Psoas muscle (tissue), 8 donors: Measurements from ENCODE around the gene KCNK2. TPM values are rescaled to one million over a fixed set of nuclear protein-coding genes. Genes with fewer than 3 reads are reported as not detected.

Source experiments
- ATAC-seq, 4 donors: fragments of 200-7000 bp; cut with Tn5 transposase; one replicate each; pipeline ENCODE4 v1.9.1; 2020; ENCODE audit warnings: moderate library complexity in 3 of 4, mild to moderate bottlenecking in 2 of 4
- DNase-seq, 2 donors: peaks; one replicate each; pipeline ENCODE4 v3.0.0-alpha.2; 2020
- H3K27ac ChIP-seq: fragments of 200-600 bp; one replicate; pipeline ENCODE4 v1.8.0; 2022
- H3K27me3 ChIP-seq, 3 donors: fragments of 200-600 bp in 1 of 3; one replicate each; pipeline versions ENCODE4 v1.6.1 to v1.8.0; 2013 to 2022; ENCODE audit warnings: low read length in 2 of 3, mild to moderate bottlenecking in 2 of 3, moderate library complexity in 1 of 3; ENCODE audit not compliant: insufficient read depth in 3 of 3
- H3K36me3 ChIP-seq, 2 donors: fragments of 200-600 bp in 1 of 2; one replicate each; pipeline versions ENCODE4 v1.6.1 to v1.8.0; 2013 to 2022; ENCODE audit warnings: low read depth in 1 of 2, mild to moderate bottlenecking in 1 of 2, moderate library complexity in 1 of 2; ENCODE audit not compliant: insufficient read depth in 1 of 2
- H3K4me1 ChIP-seq: fragments of 200-600 bp; one replicate; pipeline ENCODE4 v1.8.0; 2022
- H3K4me3 ChIP-seq: fragments of 200-600 bp; one replicate; pipeline ENCODE4 v1.8.0; 2022; ENCODE audit warnings: mild to moderate bottlenecking
- H3K9me3 ChIP-seq: fragments of 200-600 bp; one replicate; pipeline ENCODE4 v1.8.0; 2022
- WGBS, 3 donors: extraction: QIAGEN DNeasy Blood & Tissue Kit; methylation state at CpG; one replicate each; pipeline versions ENCODE4 v1.1.6 to v1.1.7; 2013; 5-methylcytosine and 5-hydroxymethylcytosine counted together
- intact Hi-C, 2 donors: fragments of 100-400 bp; cut with DNase I; formaldehyde crosslinking; loops; one replicate each; pipeline versions ENCODE4 v1.11.0 to v1.14.2; 2022
- polyA plus RNA-seq, 3 donors: library from polyadenylated mRNA; stranded (reverse); fragments of 200-250 nt; gene quantifications; one replicate each; pipeline ENCODE4 v1.2.3, GENCODE V29; 2013
- total RNA-seq, 4 donors: library from RNA; stranded (reverse); fragmentation: NEBNext Ultra II Directional in 2 of 4; extraction: Animal tissue kit (Norgen Biotek cat#: 25700) in 2 of 4; gene quantifications; one replicate each; pipeline versions ENCODE4 v1.2.1 to v1.2.4, GENCODE V29; 2021 to 2023
- TF ChIP-seq, protein P1 (sequence below): fragments of 200-600 bp; IDR thresholded peaks from one replicate; pipeline ENCODE4 v1.8.0; 2022; ENCODE audit warnings: antibody characterized with exemption
- donor health status: healthy with polysubstance abuse.
- donor health status: DM: no; HTN: no; CAD: no; lungs with moderate emphysema.
- donor health status: Bipolar disorder and iron deficiency.
- donor health status: healthy.
- donor health status: DM: yes; HTN: yes; CAD: no.
- donor health status: DM: no; HTN: no; CAD: no.
- donor health status: DM: no; HTN: no; CAD: no.
- donor health status: DM: yes; HTN: yes; CAD: no.

KCNK2 gene
- total and polyA plus RNA-seq, 7 donors: 0.03 to 2.1 (median 0.91) TPM

DNA sequence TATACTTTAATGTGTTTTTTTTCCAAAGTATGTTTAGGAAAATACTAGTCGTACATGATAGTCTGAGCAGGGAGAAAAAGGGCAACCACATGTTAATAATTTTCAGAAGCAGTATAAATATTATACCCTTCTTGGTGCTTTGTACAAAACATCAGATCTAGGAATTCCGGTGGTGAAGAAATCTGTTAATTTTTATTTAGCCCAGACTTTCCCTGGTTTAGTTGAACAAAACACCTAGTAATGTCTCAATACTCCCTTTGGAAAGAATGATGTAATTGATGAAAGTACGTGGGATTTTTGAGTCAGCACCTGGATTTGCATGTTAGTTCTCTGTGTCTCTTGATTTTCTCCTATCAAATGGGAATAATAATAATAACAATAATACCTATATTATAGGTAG lies 38.4 kb upstream of the KCNK2 start:
- intact Hi-C loops: no loop called here
- Histone ChIP-seq H3K4me3 (no peak overlapping the region), H3K27ac (no peak overlapping the region), H3K36me3 (no peaks in the 10 kb centered on the region), H3K27me3 (no peaks in the 10 kb centered on the region), H3K9me3 (no peaks in the 10 kb centered on the region), H3K4me1 (no peaks in the 10 kb centered on the region)
- TF ChIP-seq, protein P1, sequence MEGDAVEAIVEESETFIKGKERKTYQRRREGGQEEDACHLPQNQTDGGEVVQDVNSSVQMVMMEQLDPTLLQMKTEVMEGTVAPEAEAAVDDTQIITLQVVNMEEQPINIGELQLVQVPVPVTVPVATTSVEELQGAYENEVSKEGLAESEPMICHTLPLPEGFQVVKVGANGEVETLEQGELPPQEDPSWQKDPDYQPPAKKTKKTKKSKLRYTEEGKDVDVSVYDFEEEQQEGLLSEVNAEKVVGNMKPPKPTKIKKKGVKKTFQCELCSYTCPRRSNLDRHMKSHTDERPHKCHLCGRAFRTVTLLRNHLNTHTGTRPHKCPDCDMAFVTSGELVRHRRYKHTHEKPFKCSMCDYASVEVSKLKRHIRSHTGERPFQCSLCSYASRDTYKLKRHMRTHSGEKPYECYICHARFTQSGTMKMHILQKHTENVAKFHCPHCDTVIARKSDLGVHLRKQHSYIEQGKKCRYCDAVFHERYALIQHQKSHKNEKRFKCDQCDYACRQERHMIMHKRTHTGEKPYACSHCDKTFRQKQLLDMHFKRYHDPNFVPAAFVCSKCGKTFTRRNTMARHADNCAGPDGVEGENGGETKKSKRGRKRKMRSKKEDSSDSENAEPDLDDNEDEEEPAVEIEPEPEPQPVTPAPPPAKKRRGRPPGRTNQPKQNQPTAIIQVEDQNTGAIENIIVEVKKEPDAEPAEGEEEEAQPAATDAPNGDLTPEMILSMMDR: no peak
- WGBS, 3 donors: 81 to 93% (median 86%) methylated on average over 3 of the region's 3 CpGs
- ATAC-seq (no peak), DNase-seq (no peak)

- intact Hi-C loops: no loop called here
- Histone ChIP-seq H3K36me3 (no peaks in the 10 kb centered on the region), H3K27ac (no peak overlapping the region), H3K27me3 (no peaks in the 10 kb centered on the region), H3K4me1 (no peaks in the 10 kb centered on the region), H3K9me3 (no peaks in the 10 kb centered on the region), H3K4me3 (no peak overlapping the region)
- no peak for ATAC-seq
- TF ChIP-seq, protein P1: no peak
- WGBS, 3 donors: 68 to 71% (median 68%) methylated on average over 5 of the region's 5 CpGs
- no peak for DNase-seq
Observed at GRCh38 chr1:215045698-215046308, 36.7 kb upstream of the KCNK2 start.

GRCh38 chr1:215052256-215053015 lies 30.1 kb upstream of the KCNK2 start:
- Histone ChIP-seq H3K27ac (no peak overlapping the region), H3K36me3 (no peaks in the 10 kb centered on the region), H3K9me3 (no peaks in the 10 kb centered on the region), H3K4me1 (no peaks in the 10 kb centered on the region), H3K4me3 (no peak overlapping the region), H3K27me3 (no peaks in the 10 kb centered on the region)
- intact Hi-C loops: no loop called here
- TF ChIP-seq, protein P1: no peak
- DNase-seq: no peak
- ATAC-seq: no peak

DNA sequence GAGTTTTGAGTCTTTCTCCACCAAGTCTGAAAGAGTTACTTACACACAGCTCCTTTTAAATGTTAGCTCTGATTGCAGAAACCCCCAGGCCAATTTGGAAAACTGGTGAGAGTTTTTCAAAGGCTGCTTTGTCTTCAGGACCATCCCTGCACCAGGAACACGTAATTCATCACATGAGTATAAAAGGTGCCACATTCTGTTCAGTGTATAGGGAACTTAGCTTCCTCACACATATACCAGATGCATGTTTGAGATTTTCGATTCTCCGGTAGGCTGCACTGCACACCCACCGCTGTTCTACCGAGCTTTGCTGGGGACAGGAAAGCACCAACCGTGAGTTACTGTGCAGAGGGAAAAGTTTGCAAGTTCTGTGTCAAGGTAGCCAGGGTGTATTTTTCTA lies 28.3 kb upstream of the KCNK2 start:
- no peaks in the 10 kb centered on the region for H3K36me3 ChIP-seq
- H3K27me3 ChIP-seq: no peaks in the 10 kb centered on the region
- 82 to 88% (median 86%) methylated on average over 6 of the region's 6 CpGs for WGBS, 3 donors
- no peak for ATAC-seq
- no peaks in the 10 kb centered on the region for H3K9me3 ChIP-seq
- no peak overlapping the region for H3K4me3 ChIP-seq
- TF ChIP-seq, protein P1: no peak
- intact Hi-C loops: no loop called here
- no peak for DNase-seq
- no peaks in the 10 kb centered on the region for H3K4me1 ChIP-seq
- H3K27ac ChIP-seq: no peak overlapping the region
